T follicular helper cell (primary cell): ENCODE results near the gene TEKT5.
"Not testable (repeated sequence)": the region's sequence is repeated elsewhere in the genome, so short reads cannot be mapped to it uniquely, and the experiment has no call there.

Source experiments
- DNase-seq: peaks from one replicate; pipeline ENCODE4 v3.0.0-alpha.2; 2020; ENCODE audit warnings: low read depth

Gene TEKT5

GRCh38 chr16:10633429-10633828, 61.3 kb downstream of the TEKT5 start:
- not testable (repeated sequence) for DNase-seq

GRCh38 chr16:10631886-10632285, 62.8 kb downstream of the TEKT5 start:
- DNase-seq, result no peak

GRCh38 chr16:10629592-10629963, 65.2 kb downstream of the TEKT5 start:
- no peak for DNase-seq

- no peak for DNase-seq
Measured at GRCh38 chr16:10625595-10626357, 69.0 kb downstream of the TEKT5 start.

GRCh38 chr16:10624527-10624926, 70.2 kb downstream of the TEKT5 start:
- no peak for DNase-seq

- DNase-seq, result no peak
Measured at GRCh38 chr16:10623059-10623458, 71.7 kb downstream of the TEKT5 start.

GRCh38 chr16:10622036-10622921, 72.5 kb downstream of the TEKT5 start:
- no peak for DNase-seq

- not testable (repeated sequence) for DNase-seq
Measured at GRCh38 chr16:10621216-10621949, 73.3 kb downstream of the TEKT5 start.

GRCh38 chr16:10620120-10620519, 74.6 kb downstream of the TEKT5 start:
- DNase-seq, result no peak

GRCh38 chr16:10619271-10619849, 75.4 kb downstream of the TEKT5 start:
- no peak for DNase-seq

GRCh38 chr16:10618710-10619209, 76.0 kb downstream of the TEKT5 start:
- DNase-seq, result no peak

- DNase-seq, result no peak
Measured at GRCh38 chr16:10617662-10618420, 76.9 kb downstream of the TEKT5 start.

GRCh38 chr16:10616756-10617640, 77.7 kb downstream of the TEKT5 start:
- DNase-seq, result no peak

- DNase-seq, result no peak
Measured at GRCh38 chr16:10616419-10616755, 78.3 kb downstream of the TEKT5 start.

- no peak for DNase-seq
Measured at GRCh38 chr16:10614685-10615084, 80.0 kb downstream of the TEKT5 start.

GRCh38 chr16:10613785-10614485, 80.8 kb downstream of the TEKT5 start:
- no peak for DNase-seq

GRCh38 chr16:10612649-10613179, 82.0 kb downstream of the TEKT5 start:
- DNase-seq, result no peak

- DNase-seq, result no peak
Measured at GRCh38 chr16:10611825-10612342, 82.8 kb downstream of the TEKT5 start.
